ENCODE results near the gene CCDC82.

- TF ChIP-seq YY1 (IDR thresholded peaks at IDR 0.05; ENCODE audit: insufficient read depth, insufficient read length): no peak
- no peak for TF ChIP-seq SUZ12 (IDR thresholded peaks at IDR 0.05; ENCODE audit: extremely low read depth, insufficient read depth, insufficient read length)
- no peak for TF ChIP-seq ZNF274 (IDR thresholded peaks at IDR 0.05; ENCODE audit: low read depth, low read length)
Observed at GRCh38 chr11:96329419-96329818, 60.3 kb downstream of the CCDC82 start.

Data from NT2/D1 (cell line).